SH-SY5Y (cell line): Measurements from ENCODE around the gene OR7A17.

Experiments used
- GATA2 ChIP-seq: IDR thresholded peaks from 2 replicates; pipeline ENCODE4 v1.6.1; 2011; ENCODE audit warnings: mild to moderate bottlenecking, low read depth, low read length
- GATA3 ChIP-seq: IDR thresholded peaks from 2 replicates; pipeline ENCODE4 v1.6.1; 2011; ENCODE audit warnings: low read depth, mild to moderate bottlenecking, low read length, moderate library complexity

GRCh38 chr19:14871619-14872230, 14.2 kb downstream of the OR7A17 start:
- TF ChIP-seq GATA2 (no peak), GATA3 (no peak)
